ENCODE data around the gene NOL6. TPM values are rescaled to one million over a fixed set of nuclear protein-coding genes. Genes with fewer than 3 reads are reported as not detected.

The NOL6 gene
- total RNA-seq, 4 donors from 2014 or later, result 8.9 to 29.1 (median 12.7) TPM

GRCh38 chr9:33446240-33446945, 27.3 kb downstream of the NOL6 start:
- H3K4me3 ChIP-seq, result peak overlapping the region; percentile 28 to 55 (median 40)
- TF ChIP-seq POLR2AphosphoS5 (IDR thresholded peaks at IDR 0.05) (peak in 1 of 3 donors; percentile 33), CTCF (IDR thresholded peaks at IDR 0.05) (no peak)
- 43 to 46% methylated on average over 9 to 12 of the region's 12 CpGs for WGBS, 2 donors (ENCODE audit: low coverage in 1 of 2)
- in situ Hi-C loops (cut with MboI; ENCODE audit: low pct_ligation_motif_present in 1 of 4, low pct_unique_long_range_greater_than_20kb in 1 of 4, low sequenced_read_pairs in 3 of 4), result no loop called here
- peaks cover 6 to 32% (median 17%) of the 10 kb centered on the region in 4 donors for H3K4me1 ChIP-seq
- no peaks in the 10 kb centered on the region for H3K36me3 ChIP-seq
- DNase-seq, result peak; percentile 42
- intact Hi-C loops (cut with DNase I; ENCODE audit: low total_unique reads), result no loop called here
- no peaks in the 10 kb centered on the region for H3K27me3 ChIP-seq
- no peaks in the 10 kb centered on the region for H3K9me3 ChIP-seq
- peak overlapping the region; percentile 58 to 79 (median 64) for H3K27ac ChIP-seq

GRCh38 chr9:33445389-33446239, 28.1 kb downstream of the NOL6 start:
- Histone ChIP-seq H3K27ac (peak overlapping the region; percentile 13 to 79 (median 51)), H3K27me3 (no peaks in the 10 kb centered on the region), H3K4me3 (no peak overlapping the region), H3K9me3 (no peaks in the 10 kb centered on the region), H3K36me3 (no peaks in the 10 kb centered on the region), H3K4me1 (peaks cover 6 to 32% (median 17%) of the 10 kb centered on the region in 4 donors)
- WGBS, 2 donors (ENCODE audit: low coverage in 1 of 2), result 61 to 86% methylated on average over 1 to 11 of the region's 11 CpGs
- peak; percentile 29 for DNase-seq
- intact Hi-C loops (cut with DNase I; ENCODE audit: low total_unique reads), result no loop called here
- no peak for TF ChIP-seq POLR2AphosphoS5 (IDR thresholded peaks at IDR 0.05)
- no peak for TF ChIP-seq CTCF (IDR thresholded peaks at IDR 0.05)
- TF ChIP-seq POLR2A (IDR thresholded peaks at IDR 0.05), result no peak
- TF ChIP-seq EP300 (IDR thresholded peaks at IDR 0.05; ENCODE audit: low read depth), result no peak
- in situ Hi-C loops (cut with MboI; ENCODE audit: low pct_ligation_motif_present in 1 of 4, low pct_unique_long_range_greater_than_20kb in 1 of 4, low sequenced_read_pairs in 3 of 4), result no loop called here

GRCh38 chr9:33443464-33444154, 30.1 kb downstream of the NOL6 start:
- Histone ChIP-seq H3K9me3 (no peaks in the 10 kb centered on the region), H3K27me3 (no peaks in the 10 kb centered on the region), H3K4me1 (peaks cover 6 to 36% (median 17%) of the 10 kb centered on the region in 4 donors), H3K27ac (no peak overlapping the region), H3K36me3 (no peaks in the 10 kb centered on the region), H3K4me3 (no peak overlapping the region)
- WGBS, 2 donors (ENCODE audit: low coverage in 1 of 2), result 93% methylated on average over 10 of the region's 10 CpGs; no CpG with 5 or more reads in 1 of the 2 donors
- TF ChIP-seq CTCF (IDR thresholded peaks at IDR 0.05), result no peak
- TF ChIP-seq EP300 (IDR thresholded peaks at IDR 0.05; ENCODE audit: low read depth), result no peak
- no peak for DNase-seq
- intact Hi-C loops (cut with DNase I; ENCODE audit: low total_unique reads) (no loop called here), in situ Hi-C loops (cut with MboI; ENCODE audit: low pct_ligation_motif_present in 1 of 4, low pct_unique_long_range_greater_than_20kb in 1 of 4, low sequenced_read_pairs in 3 of 4) (no loop called here)

GRCh38 chr9:33443047-33443446, 30.7 kb downstream of the NOL6 start:
- H3K27ac ChIP-seq, result no peak overlapping the region
- intact Hi-C loops (cut with DNase I; ENCODE audit: low total_unique reads), result no loop called here
- DNase-seq, result no peak

More at GRCh38 chr9:33443047-33443446, 30.7 kb downstream of the NOL6 start:
- Histone ChIP-seq H3K4me1 (peaks cover 6 to 36% (median 16%) of the 10 kb centered on the region in 4 donors), H3K27me3 (no peaks in the 10 kb centered on the region), H3K36me3 (no peaks in the 10 kb centered on the region), H3K9me3 (no peaks in the 10 kb centered on the region), H3K4me3 (no peak overlapping the region)
- in situ Hi-C loops (cut with MboI; ENCODE audit: low pct_ligation_motif_present in 1 of 4, low pct_unique_long_range_greater_than_20kb in 1 of 4, low sequenced_read_pairs in 3 of 4), result no loop called here
- TF ChIP-seq CTCF (IDR thresholded peaks at IDR 0.05) (no peak), EP300 (IDR thresholded peaks at IDR 0.05; ENCODE audit: low read depth) (no peak), POLR2AphosphoS5 (IDR thresholded peaks at IDR 0.05) (no peak), POLR2A (IDR thresholded peaks at IDR 0.05) (no peak)
- WGBS, 2 donors (ENCODE audit: low coverage in 1 of 2), result 82 to 91% methylated on average over 2 to 9 of the region's 9 CpGs
